ENCODE data around the gene RPL31.

DNA sequence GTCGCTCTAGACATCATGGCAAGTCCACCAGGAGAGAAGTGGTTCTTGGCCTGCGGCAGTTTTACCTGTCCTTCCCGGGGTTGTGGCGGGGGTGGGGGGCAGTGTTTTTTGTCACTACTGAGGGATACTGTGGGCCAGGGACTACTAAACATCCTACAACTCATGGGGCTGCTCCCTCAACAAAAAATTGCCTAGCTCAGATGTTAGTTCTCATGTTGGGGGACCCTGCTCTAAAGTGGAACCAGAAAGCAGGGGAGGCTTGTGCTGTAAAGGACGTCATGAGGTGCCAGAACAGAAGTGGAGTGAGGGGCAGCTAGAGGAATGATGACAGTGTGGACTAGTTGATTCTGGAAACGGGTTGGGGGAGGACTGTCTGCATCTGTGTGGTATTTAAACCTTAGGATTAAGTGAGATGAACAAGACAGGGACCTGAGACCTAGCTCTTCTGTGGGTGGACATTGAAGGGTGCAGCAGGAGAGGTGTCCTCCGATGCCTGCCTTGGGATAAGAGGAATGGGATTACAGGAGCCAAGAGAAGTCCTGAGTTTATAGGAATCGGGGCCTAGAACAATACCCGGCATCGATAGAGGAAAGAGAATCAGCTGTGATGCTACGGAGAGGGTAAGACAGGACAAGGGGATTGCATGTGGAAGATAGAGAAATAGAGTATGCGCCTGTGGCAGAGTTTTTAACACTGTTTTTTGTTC is 2.7 kb downstream of the RPL31 start:
- TF ChIP-seq, protein P1, sequence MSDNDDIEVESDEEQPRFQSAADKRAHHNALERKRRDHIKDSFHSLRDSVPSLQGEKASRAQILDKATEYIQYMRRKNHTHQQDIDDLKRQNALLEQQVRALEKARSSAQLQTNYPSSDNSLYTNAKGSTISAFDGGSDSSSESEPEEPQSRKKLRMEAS (IDR thresholded peaks at IDR 0.05; ENCODE audit: low read depth, low read length), result no peak
- TF ChIP-seq, protein P2, sequence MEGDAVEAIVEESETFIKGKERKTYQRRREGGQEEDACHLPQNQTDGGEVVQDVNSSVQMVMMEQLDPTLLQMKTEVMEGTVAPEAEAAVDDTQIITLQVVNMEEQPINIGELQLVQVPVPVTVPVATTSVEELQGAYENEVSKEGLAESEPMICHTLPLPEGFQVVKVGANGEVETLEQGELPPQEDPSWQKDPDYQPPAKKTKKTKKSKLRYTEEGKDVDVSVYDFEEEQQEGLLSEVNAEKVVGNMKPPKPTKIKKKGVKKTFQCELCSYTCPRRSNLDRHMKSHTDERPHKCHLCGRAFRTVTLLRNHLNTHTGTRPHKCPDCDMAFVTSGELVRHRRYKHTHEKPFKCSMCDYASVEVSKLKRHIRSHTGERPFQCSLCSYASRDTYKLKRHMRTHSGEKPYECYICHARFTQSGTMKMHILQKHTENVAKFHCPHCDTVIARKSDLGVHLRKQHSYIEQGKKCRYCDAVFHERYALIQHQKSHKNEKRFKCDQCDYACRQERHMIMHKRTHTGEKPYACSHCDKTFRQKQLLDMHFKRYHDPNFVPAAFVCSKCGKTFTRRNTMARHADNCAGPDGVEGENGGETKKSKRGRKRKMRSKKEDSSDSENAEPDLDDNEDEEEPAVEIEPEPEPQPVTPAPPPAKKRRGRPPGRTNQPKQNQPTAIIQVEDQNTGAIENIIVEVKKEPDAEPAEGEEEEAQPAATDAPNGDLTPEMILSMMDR (IDR thresholded peaks at IDR 0.05; ENCODE audit: low read depth, low read length), result no peak
- TF ChIP-seq POLR2A (IDR thresholded peaks at IDR 0.05; ENCODE audit: extremely low read depth, insufficient read length) (no peak), MYC (IDR thresholded peaks at IDR 0.05; ENCODE audit: low read depth, low read length) (no peak)
